AG08395 (cell line): Measurements from ENCODE around the gene TECR.
"Not testable (repeated sequence)": the region's sequence is repeated elsewhere in the genome, so short reads cannot be mapped to it uniquely, and the experiment has no call there.

Experiments
- DNase-seq: peaks from one replicate; pipeline ENCODE4 v3.0.0; 2012; ENCODE audit warnings: mixed read lengths, low spot score

The TECR gene, protein sequence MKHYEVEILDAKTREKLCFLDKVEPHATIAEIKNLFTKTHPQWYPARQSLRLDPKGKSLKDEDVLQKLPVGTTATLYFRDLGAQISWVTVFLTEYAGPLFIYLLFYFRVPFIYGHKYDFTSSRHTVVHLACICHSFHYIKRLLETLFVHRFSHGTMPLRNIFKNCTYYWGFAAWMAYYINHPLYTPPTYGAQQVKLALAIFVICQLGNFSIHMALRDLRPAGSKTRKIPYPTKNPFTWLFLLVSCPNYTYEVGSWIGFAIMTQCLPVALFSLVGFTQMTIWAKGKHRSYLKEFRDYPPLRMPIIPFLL

DNA sequence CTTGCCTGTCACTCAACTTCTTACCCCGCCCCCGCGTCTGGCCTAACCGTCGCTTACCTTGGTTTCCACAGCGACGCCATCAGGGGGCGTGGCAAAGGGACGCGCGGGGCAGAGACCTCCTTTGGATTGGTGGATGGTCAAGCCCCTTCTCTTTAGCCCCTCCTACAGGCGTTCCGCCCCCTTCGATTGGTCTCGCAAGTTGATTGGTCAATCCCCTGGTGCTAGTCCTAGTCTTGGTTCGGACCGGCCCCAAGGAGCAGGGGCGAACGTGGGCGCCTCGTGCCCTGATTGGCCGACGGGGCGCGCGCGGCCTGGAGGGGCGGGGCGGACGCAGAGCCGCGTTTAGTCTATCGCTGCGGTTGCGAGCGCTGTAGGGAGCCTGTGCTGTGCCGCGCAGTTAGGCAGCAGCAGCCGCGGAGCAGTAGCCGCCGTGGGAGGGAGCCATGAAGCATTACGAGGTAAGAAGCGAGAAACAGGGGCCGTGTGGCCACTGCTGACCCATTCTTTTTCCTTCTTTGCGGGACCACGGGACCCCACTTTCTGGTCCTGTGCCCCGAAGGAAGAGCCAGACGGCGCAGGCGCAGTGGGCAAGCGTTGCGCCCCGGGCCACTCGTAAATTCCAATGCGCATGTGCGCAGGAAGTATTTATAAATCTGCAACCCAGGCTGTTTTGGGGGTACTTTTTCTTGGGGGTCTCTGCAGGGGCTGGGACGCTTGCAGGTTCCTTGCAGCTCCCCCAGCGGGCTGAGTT is at the start of gene TECR:
TSS of gene TECR (plus strand) at position 341 of the 751 bp plus-strand sequence. CDS start at position 444, 103 bp downstream.
- peak; percentile 99 for DNase-seq

DNA sequence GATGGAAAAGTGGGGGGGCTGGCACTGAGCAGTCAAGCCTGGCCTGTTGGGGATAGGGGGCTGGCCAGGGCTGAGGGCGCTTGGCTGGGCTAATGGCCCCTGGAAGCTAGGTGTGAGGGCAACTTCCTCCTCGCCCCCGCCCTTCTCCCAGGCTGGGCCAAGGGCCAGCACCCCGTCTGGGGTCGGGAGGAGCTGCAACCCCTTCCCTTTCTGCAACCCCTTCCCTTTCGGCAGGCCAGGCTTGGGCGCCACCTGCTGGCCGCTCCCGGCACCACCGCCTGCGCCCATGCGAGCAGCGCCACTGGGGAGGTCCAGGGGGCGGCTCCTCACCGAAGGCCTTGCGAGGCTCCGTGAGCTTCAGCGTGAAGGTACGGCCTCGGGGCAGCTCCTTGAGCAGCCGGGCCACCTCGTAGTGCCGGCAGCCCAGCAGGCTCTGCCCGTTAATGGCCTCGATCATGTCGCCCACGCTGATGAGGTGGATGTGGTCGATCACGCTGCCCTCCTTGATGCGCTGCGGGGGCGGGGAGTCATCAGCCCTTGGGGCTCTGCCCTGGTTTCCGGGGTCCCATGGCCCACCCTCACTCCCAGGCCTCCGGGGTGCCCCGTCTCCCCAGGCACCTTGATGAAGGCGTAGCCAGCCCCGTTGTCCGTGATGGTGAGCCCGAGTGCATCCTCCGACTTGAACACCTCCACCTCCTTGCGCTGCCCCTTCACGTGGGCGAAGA is 49.3 kb upstream of the TECR start:
- DNase-seq: peak; percentile 45

DNA sequence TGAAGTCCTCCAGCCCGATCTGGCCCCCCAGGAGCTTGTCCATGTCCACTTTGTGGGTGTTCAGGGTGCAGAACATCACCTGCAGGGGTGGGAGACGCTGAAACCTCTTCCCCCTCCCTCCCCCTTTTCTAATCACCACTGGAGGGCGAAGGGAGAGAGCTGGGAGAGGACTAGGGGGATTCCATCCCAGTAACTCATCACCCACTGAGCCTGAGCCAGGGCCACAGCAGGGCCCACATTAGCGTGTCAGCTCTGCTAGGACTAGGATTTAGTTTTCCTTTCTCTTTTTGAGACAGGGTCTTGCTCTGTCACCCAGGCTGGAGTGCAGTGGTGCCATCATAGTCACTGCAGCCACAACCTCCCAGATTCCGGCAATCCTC is 48.7 kb upstream of the TECR start:
- DNase-seq: no peak

DNA sequence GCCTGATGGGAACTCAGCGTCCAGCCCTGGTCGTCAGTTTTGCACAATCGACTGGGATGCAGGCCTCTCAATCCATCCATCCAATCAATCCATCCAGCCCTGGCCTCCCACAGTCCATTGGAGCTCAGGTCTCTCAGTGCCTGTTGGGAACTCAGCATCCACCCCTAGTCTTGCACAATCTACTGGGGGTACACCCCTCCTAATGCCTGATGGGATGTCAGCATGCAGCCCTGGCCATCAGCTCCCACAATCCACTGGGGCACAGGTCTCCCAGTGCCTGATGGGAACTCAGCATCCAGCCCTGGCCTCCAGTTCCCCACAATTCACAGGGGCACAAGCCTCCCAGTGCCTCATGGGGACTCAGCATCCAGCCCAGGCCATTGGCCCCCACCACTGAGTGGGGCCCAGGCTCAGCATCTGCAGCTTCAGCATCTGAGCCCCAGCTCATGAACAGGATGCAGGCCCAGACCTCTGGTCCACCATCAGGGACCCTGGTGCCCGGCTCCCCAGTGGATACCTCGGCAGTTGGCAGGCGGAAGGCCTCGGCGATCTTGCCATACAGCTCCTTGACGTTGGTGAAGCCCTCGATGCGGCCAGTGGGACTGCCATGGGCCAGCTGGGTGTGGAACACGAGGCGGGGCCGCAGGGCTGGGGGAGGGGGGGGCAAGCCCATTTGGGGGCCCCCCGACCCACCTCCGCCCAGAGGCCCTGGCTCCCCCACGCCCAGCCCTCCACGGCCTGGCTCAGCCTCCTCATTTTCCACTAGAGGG is 47.0 kb upstream of the TECR start:
- DNase-seq: no peak

DNA sequence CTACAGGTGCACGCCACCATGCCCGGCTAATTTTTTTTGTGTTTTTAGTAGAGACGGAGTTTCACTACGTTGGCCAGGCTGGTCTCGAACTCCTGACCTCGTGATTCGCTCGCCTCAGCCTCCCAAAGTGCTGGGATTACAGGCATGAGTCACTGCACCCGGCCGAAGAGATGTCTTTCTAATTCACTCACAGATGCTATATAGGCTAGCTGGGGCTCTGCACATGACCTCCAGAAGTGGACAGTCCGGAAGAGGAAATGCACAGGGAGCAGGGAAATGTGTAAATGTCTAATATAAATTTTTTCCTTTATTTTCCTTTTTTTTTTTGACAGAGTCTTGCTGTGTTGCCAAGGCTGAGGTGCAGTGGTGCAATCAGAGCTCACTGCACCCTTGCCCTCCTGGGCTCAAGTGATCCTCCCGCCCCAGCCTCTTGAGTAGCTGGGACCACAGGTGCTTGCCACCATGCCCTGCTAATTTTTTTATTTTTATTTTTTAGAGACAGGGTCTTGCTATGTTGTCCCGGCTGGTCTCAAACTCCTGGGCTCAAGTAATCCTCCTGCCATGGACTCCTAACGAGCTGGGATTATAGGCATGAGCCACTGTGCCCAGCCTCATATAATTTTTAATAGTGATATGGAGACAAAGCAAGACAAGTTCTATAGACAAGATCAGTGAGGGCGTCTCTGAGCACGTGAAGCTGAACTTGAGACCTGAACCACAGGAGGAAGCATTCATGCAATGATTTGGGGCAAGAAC is 41.8 kb upstream of the TECR start:
- no peak for DNase-seq

DNA sequence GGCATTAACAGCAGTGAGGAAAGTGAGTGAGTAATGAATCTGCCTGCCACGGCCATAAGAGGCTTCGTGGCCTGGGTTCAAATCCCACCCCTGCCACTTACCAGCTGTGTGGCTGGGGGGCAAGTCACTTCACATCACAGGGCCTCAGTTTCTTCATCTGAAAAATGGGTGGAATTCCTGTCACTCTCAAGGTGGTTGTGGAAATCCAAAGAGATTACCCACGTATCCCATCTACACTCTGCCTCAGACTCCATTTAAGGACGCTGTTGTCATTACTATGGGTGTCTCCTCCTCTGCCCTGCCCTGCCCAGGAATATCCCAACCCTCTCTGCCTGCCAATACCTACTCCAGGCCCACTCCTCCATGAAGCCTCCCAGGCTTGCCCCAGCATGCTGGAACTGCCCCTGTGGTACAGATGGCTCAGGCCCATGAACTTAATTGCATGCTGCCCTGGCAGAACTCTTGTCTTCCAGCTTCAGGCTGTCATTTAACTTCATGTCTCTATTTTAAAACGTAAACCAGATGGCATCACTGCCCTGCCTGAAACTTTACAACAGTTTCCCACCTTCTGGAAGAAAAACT is 36.5 kb upstream of the TECR start:
- DNase-seq: no peak

DNA sequence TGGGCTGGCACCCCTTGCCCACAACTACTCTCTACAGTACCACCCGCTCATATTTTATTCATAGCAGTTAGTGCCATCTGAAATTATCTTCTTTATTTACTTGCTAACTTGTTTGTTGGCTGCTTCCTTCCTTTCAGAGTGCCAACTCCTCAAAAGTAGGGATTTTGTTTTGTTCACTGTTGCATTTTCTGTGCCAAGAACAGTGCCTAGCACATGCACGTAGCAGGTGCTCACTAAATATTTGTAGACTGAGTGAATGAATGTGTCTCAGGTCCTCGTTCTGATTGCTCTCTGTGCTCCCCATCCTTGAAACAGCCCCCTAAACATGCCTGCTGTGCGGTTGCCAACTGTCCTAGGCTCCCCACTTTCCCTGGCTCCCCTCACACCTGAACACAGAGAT is 35.0 kb upstream of the TECR start:
- no peak for DNase-seq

DNA sequence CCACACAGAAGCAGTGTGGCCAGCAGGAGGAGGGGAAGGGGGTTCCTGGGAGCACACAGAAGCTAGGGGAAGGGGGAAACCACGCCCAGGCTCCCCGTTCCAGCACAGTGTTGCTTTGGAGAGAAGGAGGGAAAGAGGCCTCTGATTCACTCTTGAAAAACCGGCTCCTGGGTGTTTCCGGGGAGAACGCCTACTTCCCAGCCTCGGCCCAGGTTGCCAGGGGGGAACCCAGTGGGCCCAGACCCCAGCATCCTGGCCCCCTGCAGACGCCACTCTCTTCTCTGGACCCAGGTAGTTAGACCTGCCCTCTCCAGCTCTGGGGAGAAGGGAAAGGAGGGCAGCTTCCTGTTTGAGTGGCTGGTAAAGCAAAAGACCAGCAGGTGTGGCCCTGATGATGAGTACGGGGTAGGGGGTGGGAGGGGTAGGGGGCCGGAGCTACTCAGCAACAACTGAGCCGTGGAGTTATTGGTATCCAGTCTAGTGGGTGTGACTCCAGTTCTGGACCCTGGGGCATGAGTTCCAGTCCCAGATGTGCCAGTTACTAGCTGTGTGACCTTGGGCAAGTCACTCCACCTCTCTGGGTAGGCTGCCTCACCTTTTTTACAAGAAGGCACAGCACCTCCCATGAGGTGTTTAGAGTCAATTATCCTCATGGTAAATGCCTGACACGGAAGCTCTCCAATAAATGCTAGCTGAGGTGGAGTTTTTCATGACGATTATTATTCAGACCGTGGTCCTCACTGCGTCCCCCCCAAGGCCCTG is 34.3 kb upstream of the TECR start:
- DNase-seq: peak; percentile 32

DNA sequence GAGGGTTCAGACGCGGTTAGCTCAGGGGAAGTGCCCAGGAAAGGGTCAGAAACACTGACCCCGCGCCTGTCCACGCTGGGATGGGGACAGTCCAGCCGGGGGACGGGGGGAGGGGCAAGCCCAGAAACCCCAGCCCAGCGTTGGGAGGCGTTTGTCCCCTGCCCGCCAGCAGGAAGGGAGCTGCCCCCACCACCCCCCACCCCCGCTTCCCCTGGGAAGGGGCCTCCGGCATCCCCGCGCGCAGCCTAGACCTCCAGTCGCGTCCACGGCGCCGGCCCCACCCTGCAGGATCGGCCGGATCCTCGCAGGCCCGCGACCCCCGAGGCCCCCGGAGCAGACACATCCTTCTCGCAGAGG is 33.7 kb upstream of the TECR start:
- peak; percentile 9 for DNase-seq

DNA sequence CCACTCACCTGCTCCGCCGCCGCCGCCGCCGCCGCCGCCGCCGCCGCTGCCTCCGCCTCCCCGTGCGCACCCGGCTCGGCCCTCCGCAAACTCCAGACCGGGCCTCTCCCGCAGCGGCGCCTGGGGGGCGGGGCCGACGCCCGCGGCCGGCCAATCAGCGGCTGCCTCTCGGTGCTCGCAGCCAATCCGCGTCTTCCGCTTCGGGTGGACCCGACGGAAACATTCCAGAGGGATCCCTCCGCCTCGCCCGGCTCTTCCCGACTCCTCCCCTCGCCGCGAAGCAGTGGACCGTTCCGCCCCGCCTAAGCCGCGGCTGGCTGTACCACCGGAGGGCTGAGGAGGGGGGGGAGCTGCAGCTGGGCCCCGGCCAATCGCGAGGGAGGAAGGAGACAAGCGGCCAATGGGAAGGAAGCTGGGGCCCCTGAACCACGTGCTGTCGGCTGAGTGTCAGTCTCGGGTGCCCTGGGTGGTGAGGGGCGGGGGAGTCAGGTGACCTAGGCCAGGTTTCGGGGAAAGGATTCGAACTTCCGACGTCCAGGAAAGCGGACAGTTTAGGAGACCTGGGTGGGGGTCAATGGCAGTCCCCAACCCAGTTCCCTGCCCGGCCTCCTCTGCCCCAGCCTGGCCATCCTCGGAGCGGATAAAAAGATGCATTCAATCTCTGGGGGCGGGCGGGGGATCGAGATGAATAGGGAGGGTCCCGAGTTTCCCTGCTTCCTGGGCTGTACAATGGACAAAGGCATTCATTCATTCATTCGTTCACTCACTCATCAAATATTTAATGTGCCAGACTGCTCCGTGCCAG is 33.2 kb upstream of the TECR start, which contains the start of gene GIPC1:
TSS of gene GIPC1 (minus strand) at position 99 of the 805 bp plus-strand sequence. CDS start 13,151 bp downstream, outside the sequence.
- peak; percentile 100 for DNase-seq

DNA sequence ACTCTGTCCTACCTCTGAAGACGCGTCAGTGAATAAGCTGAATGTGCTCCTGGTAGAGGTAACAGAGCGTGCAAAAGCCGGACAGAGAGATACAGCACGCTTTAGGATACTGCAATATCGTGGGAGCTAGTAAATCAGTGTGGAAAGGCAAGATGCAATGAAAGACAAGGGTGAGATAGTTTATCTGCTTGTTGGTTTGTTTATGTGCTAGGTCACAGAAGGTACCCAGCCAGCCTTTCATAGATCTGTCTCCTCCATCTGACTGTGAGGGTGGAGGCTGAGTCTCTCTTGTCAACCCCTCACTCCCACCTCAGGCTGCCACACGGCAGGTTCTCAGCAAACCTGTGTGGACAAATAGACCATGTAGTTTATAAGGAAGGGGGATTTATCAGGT is 32.6 kb upstream of the TECR start:
- DNase-seq: no peak

DNA sequence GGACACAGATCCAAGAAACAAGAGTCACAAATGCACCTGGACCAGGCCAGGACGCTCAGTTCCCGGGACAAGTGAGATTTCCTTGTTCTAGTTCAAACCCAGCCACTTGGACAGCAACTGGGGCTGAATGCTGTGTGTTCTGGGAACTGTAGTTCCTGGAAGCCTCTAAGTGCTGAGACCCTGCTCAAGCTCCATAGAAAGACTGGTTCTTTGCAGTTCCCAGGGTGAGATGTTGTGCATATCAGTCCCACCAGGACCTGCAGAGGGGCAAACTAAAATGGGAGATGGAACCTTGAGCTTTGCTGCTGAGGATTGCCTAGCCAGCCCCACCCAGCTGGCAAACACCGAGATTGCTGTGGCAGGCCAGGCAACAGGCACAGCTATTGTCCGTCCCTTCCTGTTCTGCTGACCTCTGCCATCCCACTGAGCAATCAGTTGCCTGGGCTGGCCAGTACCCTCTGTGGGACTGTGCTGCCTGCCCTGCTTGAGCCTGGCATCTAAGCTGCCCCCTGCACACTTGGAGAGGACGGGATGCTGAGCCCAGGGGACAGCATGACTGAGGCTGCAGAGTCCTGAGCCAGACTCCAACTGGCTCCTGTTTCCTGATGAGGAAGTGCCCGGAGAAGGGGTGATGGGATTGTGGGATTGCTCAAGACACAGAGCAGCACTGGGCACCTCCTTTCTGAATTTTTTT is 32.0 kb upstream of the TECR start:
- peak; percentile 60 for DNase-seq

DNA sequence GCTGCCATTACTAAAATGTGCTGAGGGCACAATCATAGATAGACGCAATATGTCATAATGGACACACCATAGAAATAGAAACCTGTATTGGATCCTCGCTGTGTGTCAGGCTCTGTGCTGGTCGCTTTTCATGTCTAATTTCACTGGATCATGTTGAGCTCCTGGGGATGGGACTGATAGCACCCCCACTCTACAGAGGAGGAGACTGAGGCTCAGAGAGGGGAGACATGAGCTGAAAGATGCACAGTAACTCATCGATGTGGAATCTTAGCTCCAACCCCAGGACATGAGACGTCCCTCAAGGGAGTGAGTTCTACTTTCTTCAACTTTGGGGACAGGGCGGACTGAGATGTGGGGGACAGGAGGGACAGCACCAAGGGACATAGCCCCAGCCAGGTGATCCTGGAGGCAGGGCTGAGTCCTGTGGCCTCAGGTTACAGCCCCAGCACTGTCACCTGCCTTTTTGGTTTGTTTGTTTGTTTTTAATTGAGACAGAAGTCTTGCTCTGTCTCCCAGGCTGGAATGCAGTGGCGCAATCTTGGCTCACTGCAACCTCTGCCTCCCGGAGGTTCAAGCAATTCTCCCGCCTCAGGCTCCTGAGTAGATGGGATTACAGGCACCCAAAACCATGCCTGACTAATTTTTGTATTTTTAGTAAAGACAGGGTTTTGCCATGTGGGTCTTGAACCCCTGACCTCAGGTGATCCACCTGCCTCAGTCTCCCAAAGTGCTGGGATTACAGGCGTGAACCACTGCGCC is 26.9 kb upstream of the TECR start:
- no peak for DNase-seq

DNA sequence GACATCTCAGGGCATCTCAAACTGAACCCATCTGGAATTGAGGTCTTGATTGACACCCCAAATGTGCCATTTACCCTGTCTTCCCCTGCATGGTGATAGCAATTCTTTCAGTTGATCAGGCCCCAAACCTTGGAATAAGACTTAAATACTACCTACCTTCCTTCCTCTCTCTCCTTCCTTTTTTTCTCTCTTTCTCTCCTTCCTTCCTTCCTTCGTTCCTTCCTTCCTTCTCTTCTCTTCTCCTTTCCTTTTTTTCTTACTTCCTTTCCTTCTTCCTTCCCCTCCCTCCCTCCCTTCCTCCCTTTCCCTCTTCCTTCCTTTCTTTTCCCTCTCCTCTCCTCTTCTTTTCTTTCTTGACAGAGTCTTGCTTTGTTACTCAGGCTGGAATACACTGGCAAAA is 26.1 kb upstream of the TECR start:
- DNase-seq: no peak

DNA sequence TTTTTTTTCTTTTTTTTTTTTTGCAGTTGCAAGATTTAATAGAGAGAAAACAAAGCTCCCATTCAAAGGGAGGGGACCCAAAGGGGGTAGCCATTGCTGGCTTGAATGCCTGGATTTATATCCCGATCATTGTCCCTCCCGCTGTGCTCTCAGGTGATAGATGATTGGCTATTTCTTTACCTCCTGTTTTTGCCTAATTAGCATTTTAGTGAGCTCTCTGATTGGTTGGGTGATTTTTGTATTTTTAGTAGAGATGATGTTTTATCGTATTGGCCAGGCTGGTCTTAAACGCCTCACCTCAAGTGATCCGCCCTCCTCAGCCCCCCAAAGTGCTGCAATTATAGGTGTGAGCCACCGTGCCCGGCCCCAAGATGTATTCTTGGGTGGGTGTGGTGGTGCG is 24.8 kb upstream of the TECR start:
- DNase-seq: not testable (repeated sequence)

DNA sequence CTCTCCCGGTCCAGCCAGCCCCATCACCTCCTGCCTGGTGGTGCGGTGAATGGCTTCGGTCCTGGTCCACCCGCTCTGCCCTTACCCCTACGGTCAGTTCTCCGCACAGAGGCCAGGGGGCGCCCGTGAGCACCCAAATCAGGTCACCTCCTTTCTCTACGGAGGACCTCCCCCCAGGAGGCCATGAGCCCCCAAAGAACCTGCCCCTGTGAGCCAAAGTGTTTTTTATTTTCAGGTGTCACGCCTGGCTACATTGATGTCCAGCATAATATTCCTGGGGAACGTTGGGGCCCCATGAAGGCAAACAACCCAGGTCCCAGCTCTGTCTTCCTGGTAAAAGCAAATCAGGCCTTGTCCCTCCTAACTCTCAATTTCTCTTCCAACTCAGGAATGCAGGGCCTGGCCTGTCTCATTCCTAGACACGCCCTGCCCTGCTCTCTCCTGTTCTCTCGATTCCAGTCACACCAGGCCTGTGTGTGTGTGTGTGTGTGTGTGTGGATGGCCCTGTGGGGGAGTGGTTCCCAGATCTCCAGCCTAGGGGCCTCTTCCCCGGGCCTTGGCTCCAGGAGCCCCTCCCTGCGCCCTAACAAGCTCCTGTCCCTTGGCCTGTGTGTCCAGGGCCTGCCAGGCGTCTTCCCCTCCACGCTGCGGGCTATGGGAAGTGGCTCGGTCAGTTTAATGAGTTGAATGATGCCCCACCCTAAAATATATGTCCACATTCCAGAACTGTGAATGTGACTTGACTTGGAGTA is 23.7 kb upstream of the TECR start:
- DNase-seq: peak; percentile 45
